ENCODE data around the gene GPR153.
"Not testable (repeated sequence)": the region's sequence is repeated elsewhere in the genome, so short reads cannot be mapped to it uniquely, and the experiment has no call there.

The GPR153 gene

DNA sequence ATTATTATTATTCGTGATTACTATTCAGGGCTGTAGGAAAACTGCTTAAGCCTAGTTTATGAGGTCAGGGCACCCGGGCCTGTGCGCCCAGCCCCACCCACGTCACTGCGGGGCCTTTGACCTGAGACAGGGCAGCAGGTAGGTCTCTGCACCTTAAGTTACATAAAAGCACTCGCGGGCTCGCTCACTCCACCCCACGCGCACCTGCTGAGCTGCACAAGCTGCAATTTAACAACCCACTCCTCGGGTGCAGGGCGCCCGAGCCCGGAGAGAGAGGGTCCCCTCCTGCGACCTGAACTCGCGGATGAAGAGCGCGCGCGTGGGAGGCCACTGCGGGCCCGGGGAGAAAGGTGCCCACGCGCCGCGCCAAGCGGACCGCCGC is 25.6 kb downstream of the GPR153 start:
- no peak for DNase-seq (ENCODE audit: low read depth in 2 of 2, low spot score in 1 of 2)

DNA sequence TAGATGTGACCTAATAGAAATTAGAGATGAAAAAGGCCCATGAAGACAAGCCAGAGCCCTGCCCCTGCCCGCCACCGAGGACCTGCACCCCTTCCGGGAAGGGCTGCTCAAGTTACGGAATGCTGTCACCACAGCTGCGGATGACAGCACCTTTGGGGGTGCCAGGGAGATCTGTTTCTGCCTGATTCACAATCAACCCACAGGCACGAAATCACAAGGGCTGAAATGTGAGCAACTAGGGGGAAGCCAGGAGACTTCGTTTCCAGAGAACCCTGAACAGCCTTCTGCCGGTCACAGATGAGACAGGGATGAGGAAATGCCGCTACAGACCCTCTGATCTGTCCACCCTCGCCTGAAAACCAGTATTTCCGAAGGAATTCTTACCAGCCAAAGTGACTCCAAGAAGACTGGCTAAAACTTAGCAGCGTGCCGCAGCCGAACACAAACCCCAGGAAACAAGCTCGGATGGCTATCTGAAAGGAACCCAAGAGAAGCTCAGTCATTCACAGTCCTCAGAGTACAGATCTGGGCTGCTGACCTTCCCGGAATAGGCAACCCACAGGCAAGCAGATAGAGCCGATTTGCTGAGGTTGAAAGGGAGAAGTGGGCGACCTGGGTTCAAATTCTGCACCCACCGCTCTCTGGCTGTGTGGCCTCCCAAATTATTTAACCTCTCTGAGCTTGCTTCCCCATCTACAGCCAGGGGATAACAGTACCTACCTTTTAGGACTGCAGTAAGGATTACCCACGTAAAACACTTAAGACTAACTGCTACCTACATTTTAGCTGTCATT is 26.2 kb downstream of the GPR153 start:
- no peak for DNase-seq (ENCODE audit: low read depth in 2 of 2, low spot score in 1 of 2)

DNA sequence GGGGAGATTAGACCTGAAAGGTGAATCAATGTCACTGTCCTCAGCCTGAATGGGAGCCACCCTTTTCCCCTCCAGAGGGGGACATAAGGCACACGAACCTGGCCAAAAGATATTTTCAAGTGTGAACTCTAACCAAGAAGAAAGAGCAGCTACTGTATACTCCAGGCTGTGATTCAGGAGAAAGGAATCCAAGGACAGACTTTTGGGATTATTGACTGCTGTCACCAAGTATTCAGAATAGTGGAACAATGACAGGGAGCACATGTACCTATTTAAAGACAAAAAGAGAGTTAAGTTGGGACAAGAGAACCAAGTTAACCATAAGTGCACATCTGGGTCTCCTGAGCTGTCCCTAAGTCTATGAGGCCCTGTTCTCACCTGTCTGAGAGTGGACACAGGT is 27.5 kb downstream of the GPR153 start:
- no peak for DNase-seq (ENCODE audit: low read depth in 2 of 2, low spot score in 1 of 2)

DNA sequence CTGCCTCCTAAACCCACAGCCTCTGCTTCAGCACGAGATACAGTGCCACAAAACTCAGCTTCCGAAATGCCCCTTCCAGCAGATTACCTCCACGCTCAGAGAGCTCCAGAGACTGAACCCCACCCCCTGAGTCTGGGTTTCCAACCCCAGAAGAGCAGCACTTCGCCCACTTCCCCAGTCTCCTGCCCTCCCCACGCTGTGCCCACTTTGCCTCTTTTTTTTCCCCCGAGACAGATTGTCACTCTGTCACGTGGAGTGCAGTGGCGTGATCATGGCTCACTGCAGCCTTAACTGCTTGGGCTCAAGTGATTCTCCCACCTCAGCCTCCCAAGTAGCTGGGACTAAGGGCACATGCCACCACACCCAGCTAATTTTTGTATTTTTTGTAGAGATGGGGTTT is 35.2 kb downstream of the GPR153 start:
- DNase-seq (ENCODE audit: low read depth in 2 of 2, low spot score in 1 of 2): no peak

DNA sequence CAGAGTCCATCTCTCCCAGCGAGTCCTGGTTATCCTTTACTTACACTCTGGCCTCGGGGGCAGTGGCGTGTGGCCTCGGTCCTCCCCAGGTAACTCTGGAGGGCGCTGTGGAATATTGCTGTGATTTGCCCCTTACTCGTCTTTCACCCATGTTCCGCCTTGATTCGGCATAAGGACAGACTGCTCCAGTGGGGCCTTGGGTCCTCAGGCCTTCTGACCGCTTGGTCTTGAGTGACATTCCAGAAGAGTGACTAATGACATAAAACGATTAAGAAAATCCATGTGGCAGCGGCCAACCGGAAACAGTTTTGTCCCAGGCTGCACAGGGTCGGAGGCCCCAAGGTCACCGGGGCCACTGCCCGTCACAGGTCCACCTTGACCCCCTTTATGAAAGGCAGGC is 36.2 kb downstream of the GPR153 start:
- no peak for DNase-seq (ENCODE audit: low read depth in 2 of 2, low spot score in 1 of 2)

DNA sequence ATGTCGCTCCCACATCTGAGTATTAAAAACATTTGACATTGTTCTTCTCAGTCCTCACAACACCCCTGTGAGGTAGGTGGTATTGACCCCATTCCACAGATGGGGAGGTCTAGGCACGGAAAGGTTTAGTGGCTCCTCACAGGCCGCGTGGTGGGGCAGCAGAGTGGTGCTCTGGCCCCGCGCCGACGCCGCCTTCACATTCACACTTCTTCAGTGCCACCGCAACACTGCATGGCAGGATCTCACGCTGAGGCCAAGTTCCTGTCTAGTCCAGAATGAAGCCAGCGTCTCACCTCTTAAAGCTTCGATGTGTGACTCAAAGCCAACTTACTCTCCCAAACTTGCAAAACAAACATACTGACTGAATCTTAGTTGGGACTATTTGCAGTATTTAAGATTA is 37.3 kb downstream of the GPR153 start:
- DNase-seq (ENCODE audit: low read depth in 2 of 2, low spot score in 1 of 2): no peak

DNA sequence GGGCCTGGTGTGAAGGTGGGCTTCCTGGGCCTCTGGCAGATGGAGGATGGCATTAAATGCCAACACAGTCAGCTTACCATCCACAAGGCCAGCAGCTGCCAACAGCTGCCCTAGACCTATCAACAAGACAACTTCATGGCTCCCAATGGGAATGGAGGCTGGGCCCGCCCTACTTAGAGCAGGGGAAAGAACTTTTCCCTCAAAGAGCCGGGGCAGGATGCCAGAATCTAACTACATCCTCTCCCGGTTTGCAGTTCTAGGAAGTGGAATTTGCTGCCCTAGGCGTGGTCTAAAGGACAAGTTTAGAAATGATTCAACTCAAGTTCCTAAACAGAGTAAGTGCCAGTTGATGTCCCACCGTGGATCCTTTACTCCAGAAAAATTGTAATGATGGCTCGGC is 38.3 kb downstream of the GPR153 start:
- DNase-seq (ENCODE audit: low read depth in 2 of 2, low spot score in 1 of 2): no peak

DNA sequence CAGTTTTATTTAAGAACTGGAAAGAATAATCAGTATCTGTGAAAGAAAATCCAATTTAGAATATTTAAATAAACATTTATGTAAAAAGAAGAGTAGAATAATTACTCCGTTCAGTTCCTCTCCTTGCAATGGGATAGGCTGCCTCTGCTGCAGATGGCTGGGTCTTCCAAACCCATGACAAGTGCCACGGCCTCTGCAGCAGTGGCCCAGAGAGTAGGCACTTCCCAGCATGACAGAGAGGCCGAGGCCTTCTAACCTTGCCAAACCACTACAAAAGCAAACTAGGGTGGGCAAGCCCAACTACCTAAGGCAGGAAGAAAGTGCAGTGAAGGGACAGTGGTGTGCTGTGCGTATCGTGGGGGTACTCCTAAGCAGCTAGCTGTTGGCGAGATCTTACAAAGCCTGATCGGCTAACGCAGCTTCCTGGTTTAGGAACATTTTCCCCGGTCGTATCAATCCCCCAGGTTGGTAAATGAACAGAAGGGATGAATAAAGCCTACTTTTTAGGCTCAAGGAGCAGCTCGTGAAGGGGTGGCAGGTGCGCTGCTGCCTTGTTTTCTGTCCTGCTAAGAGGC is 39.6 kb downstream of the GPR153 start:
- DNase-seq (ENCODE audit: low read depth in 2 of 2, low spot score in 1 of 2): no peak

DNA sequence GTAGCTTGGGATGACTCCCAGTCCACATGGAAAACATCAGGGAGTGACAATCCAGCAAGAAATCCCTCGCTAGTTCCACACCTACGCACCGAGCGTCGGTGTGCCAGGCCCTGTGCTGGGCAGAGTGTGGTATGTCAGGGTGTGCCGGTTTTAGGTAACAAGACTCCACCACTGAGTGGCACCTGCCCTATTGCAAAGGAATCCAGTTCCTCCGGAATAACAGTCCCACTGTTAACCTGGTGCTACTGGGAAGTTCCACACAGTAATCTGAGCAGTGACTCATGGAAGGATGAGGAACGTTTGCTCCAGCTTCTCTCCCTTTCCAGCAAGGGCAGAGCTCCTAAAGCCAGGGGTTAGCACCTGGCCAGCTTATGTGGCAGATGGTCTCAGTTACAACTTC is 40.7 kb downstream of the GPR153 start:
- DNase-seq (ENCODE audit: low read depth in 2 of 2, low spot score in 1 of 2): no peak

DNA sequence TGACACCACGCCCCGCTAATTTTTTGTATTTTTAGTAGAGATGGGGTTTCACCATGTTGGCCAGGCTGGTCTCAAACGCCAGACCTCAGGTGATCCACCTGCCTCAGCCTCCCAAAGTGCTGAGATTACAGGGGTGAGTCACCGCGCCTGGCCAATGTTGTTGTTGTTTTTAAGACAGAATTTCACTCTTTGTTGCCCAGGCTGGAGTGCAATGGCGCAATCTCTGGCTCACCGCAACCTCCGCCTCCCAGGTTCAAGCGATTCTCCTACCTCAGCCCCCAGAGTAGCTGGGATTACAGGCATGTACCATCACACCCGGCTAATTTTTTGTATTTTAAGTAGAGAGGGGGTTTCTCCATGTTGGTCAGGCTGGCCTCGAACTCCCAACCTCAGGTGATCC is 41.3 kb downstream of the GPR153 start:
- not testable (repeated sequence) for DNase-seq (ENCODE audit: low read depth in 2 of 2, low spot score in 1 of 2)

DNA sequence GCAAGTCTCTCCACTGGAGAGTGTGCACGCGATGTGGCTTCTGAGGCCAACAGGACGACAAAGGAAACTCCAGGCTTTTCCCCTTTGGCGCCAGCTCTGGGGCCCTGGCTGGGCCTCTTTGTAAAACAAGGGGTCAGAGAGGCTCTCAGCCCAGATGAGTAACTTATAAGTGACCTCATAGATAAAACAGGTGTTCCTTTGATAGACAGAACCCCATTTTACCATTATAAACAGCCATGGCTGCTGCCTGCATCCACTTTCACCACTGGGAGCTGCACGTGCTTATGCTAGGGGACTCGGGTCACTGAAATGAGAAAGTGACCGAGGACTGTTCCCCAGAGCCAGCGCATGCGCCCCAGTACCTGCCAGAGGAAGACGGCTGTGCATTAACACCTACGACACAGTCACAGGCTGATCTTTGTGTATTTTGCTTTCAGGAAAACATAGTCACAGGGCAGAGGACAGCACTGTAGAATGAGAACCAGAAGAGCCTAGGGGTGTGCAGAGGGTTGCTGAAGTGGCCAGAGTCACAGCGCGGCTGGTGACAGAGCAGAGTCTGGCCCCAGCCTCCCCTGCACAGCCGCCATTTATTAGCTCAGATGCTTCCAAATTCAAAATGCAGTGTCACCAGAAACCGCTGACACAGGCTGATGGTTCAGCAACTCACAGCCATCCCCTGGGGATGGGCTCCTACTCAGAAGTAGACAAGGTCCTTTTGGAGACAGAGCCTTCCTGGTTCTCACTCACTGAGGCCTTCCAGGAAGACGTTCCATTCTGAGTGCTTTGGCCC is 42.3 kb downstream of the GPR153 start:
- DNase-seq (ENCODE audit: low read depth in 2 of 2, low spot score in 1 of 2): no peak

DNA sequence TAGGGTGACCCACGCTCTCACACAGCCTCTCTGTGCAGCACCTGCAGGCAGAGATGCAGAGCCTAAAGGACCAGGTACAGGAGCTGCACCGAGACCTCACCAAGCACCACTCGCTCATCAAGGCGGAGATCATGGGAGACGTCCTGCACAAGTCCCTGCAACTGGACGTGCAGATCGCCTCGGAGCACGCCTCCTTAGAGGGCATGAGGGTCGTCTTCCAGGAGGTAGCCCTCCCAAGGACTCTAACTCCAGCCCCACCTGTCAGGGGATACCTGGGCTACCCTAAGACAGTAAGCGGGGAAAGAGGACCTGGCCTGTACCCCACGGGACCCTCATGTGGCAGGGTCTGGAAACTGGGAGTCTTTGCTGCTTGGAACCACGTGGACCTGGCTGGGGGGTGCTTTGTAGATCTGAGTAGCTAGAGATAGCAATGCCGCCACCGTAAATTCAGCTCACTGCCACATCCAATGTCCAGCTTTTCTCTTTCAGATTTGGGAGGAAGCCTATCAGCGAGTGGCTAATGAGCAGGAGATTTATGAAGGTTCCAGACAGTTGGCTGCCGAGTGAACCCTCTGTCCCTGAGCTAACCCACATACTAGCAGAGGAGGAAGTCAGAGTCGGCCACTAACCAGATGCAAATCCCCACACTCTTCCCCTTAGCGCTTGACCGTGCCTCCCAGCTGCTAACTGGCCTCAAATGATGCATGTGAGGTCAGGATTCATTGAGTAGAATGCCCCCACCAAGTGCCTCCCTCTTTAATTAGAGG is 48.5 kb downstream of the GPR153 start:
- no peak for DNase-seq (ENCODE audit: low read depth in 2 of 2, low spot score in 1 of 2)

DNA sequence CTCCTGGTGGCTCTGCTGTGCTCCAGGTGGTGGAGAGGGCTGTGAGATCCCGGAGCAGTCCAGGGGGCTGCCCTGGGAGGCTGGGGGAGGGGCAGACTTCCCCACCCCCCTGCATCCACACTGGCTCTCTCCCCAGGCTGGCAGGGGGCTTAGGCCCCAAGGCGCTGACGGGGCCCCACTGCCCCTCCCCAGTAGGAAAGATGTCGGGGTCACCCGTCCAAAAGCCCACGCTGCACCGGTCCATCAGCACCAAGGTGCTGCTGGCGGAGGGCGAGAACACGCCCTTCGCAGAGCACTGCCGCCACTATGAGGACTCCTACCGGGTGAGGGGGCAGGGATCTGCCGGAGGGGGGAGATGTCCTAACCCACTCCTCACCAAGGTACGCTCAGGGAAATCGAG is 49.2 kb downstream of the GPR153 start:
- DNase-seq (ENCODE audit: low read depth in 2 of 2, low spot score in 1 of 2): no peak

DNA sequence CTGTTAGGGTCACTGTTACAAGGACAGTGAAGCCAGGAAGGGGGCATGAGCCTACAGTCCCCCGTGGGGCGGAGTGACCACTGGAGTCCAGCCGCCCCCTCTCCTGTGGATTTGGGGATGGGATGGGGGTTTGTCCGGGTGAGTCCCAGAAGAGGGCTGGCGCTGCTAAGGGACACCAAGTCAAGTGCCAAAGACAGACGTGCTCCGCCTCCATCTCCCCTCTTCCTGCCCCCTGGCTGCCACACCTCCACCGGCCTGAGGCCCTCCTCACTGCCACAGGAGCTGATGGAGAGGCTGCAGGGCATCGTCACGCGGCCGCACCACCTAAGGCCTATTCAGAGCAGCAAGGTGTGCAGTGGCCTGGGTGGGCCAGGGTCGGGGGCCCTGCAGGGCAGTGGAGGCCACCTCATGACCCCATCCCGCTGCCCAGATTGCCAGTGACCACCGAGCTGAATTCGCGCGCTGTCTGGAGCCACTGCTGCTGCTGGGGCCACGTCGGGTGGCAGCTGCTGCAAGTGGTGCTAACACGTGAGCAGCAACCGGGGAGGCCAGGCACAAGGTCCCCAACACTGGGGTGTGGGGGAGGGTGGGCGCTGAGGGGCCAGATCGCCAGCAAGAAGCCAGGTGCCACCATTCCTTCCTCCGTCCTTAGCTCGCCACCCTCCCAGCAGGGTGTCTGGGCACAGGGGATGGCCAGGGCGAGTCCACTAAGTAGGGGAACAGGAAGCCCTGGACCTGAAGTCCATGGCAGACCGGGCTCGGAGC is 50.1 kb downstream of the GPR153 start:
- DNase-seq (ENCODE audit: low read depth in 2 of 2, low spot score in 1 of 2): no peak

DNA sequence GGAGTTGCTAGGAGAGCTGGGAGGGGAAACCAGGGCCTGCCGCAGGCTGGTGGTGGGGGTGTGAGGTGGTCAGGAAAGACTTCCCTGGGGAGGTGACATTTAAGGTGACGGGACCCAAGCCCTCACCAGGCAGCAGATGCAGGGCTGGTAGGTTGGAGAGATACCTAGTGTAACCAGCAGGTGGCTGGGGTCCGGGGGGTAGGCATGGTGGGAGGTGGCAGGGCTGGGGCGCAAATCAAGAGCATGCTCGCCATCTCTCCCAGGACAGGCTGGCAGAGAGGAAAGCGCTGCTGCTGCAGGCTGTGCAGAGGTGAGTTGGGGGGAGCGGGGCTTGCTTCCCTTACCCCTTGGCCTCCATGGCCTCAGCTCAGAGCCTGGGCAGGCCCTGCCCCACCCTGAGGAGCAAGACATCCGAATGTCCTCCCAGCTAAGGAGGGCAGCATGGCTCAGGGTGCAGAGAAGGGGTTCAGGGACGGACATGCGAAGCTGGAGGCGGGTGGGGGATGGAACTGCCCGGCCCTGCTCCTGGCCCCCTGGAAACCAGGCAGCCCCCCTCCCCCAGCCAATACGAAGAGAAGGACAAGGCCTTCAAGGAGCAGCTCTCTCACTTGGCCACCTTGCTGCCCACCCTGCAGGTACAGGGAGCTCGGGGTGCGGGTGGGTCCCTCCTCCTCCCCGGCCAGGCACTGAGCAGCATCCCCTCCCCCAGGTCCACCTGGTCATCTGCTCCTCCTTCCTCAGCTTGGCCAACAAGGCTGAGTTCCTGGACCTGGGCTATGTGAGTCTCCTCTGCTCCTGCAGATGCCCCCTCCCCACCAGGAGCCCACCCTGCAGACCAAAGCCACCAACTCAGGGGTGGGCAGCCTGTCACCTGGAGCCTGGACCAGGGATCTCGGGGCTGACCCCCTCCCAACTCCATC is 51.0 kb downstream of the GPR153 start:
- no peak for DNase-seq (ENCODE audit: low read depth in 2 of 2, low spot score in 1 of 2)

DNA sequence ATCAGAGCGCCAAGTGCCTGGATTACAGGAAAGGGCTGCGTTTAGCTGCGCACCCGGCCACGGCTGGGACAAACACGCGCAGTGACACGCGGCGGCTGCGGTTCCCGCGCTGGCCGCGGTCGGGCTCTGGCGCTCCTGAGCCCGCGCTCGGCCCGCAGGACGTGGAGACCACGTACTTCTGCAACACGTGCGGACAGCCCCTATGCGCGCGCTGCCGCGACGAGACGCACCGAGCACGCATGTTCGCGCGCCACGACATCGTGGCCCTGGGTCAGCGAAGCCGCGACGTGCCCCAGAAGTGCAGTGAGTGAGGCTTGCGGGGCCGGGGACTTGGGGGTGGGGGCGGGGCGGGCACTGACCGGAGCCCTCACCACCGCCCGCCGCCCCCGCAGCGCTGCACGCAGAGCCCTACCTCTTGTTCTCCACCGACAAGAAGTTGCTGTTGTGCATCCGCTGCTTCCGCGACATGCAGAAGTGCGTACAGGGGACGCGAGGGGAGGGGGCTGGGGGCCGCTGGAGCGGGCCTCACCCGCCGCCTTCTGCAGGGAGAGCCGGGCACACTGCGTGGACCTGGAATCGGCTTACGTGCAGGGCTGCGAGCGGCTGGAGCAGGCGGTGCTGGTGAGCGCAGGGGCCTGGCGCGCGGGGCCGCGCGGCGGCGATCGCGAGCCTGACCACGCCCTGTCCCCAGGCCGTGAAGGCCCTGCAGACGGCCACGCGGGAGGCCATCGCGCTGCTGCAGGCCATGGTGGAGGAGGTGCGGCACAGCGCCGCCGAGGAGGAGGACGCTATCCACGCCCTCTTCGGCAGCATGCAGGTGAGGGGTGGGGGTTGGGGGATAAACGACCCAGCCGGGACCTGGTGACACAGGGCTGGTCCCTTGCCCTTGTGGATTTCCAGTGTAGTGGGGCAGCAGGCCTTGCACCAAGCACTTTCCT is 51.9 kb downstream of the GPR153 start:
- DNase-seq (ENCODE audit: low read depth in 2 of 2, low spot score in 1 of 2): no peak

DNA sequence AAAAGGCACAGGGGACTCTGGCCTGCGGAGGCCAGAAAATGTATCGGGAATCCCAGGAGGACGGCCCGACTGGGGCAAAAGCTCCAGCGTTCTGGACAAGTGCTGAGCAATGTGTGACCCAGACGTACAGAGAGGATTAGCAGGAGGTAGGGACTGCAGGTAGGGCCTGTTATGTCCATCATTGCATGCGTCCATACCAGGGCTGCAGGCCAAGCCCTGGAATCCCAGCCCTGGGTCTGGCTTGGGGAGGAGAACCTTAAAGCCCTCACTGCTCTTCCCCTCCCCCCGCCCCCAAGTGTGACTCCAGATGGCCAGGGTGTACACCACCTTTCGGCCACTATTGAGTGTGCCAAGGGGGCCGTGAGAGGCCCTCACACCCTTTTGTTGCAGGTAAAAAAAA is 53.0 kb downstream of the GPR153 start:
- no peak for DNase-seq (ENCODE audit: low read depth in 2 of 2, low spot score in 1 of 2)

DNA sequence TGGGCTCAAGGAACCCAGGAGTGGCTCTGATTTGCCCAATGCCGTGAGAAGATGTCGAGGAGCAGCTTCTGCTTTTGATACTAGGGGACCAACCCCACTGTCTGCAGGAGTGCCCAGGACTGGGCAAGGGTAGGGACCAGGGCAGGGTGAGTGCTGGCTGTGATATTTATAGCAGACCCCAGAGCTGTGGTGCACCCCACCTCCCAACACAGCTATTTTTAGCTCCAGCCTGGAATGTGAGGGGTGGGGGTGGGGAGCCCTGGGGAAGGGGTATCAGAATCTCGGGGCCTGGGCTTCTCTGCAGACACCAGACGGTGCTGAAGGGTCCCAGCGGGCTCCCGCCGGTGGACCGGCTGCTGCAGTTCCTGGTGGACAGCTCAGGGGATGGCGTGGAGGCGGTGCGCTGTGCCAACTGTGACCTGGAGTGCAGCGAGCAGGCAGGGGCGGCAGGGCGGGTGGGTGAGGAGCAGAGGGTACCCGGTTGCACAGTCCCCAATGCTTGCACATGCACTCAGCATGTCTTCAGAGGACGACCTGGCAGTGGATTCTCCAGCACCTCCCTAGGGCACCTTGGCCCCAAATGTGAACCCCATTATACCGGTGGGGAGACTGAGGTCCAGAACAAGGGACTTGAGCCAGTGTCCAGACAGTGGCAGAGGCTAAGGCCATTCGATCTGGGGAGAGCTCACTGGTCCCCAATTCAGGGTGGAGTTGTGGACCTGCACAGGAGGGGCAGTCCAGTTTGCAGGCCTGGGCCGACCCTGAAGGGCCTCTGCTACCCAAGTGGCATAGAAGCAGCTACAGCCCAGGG is 53.6 kb downstream of the GPR153 start:
- no peak for DNase-seq (ENCODE audit: low read depth in 2 of 2, low spot score in 1 of 2)
